Epithelial cell of prostate (primary cell): ENCODE measurements around the gene SLC12A3.

ENCODE experiments used
- DNase-seq: peaks from one replicate; pipeline ENCODE4 v3.0.0-alpha.2; 2011; ENCODE audit warnings: low read depth, low spot score
- H3K27ac ChIP-seq: fragments of 450-650 bp; 2 replicates; pipeline ENCODE4 v1.5.1; 2017; ENCODE audit warnings: mild to moderate bottlenecking

Gene SLC12A3

DNA sequence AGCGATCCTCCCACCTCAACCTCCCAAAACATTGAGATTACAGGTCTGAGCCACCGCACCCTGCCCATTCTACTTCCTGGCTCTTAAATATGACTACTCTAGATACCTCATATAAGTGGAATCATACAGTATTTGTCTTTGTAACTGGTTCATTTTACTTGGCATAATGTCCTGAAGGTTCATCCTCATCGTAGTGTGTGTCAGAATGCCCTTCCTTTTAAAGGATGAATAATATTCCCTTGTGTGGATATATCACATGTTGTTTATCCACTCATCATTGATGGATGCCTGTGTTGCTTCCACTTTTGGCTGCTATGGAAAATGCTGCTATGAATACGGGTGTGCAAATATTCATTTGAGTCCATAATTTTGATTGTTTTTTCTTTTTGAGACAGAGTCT, 91.1 kb downstream of the SLC12A3 start:
- no peak for DNase-seq
- H3K27ac ChIP-seq: no peak overlapping the region

GRCh38 chr16:56956756-56957155, 91.7 kb downstream of the SLC12A3 start:
- no peak overlapping the region for H3K27ac ChIP-seq
- no peak for DNase-seq

DNA sequence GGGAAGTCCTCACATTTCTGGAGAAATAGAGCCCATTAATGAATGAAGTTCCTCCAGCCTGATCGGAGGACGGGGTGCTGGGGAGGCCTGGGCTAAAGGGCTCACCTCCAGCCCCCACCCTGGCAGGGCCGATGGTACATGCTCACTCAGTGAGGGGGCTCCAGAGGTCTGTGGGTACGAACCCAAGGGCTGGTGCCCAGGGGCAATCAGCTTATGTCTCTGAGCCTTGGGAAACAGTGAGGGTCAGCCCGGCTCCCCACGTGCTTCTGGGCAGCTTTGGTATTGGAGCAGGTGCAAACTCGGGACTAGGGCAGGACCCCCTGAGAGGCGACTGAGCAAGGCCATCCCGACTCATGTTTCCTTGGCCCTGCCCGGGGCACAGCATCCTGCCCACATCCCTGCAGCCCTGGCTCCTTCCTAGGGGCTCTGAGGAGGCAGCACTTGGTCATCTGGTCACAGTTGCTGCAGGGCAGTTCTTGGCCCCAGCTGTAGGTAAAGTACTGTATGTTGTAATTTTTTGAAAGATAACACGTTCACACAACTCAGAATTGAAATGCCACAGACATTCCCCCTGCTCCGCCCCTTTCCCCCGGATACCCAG, 95.8 kb downstream of the SLC12A3 start:
- no peak for DNase-seq
- no peak overlapping the region for H3K27ac ChIP-seq

DNA sequence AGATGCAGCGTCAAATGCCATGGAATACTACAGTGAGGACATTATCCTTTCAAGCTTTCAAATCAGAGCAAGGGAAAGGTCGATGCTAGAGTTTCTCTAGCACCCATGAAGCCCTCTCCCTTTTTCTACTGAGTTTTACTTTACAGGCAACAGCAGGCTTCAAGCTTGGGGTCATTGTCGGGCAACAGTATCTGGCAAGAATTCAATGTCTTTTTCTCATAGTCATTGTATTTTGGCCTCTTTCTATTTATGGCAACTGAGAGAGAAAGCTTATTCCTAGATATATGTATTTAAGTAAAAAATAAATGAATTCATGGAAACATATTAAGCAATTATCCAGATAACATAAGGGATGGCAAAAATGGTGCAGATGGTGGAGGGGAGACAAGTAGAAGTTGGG, 96.4 kb downstream of the SLC12A3 start:
- DNase-seq: no peak
- H3K27ac ChIP-seq: no peak overlapping the region

- no peak for DNase-seq
- no peak within 1 kb of the TSS for H3K27ac ChIP-seq
Observed at GRCh38 chr16:56961851-56962281, 96.9 kb downstream of the SLC12A3 start, which contains the start of gene CETP. Gene CETP, plus strand, starts transcription at chr16:56961950. Its CDS starts 30 bp downstream, at chr16:56961980.

DNA sequence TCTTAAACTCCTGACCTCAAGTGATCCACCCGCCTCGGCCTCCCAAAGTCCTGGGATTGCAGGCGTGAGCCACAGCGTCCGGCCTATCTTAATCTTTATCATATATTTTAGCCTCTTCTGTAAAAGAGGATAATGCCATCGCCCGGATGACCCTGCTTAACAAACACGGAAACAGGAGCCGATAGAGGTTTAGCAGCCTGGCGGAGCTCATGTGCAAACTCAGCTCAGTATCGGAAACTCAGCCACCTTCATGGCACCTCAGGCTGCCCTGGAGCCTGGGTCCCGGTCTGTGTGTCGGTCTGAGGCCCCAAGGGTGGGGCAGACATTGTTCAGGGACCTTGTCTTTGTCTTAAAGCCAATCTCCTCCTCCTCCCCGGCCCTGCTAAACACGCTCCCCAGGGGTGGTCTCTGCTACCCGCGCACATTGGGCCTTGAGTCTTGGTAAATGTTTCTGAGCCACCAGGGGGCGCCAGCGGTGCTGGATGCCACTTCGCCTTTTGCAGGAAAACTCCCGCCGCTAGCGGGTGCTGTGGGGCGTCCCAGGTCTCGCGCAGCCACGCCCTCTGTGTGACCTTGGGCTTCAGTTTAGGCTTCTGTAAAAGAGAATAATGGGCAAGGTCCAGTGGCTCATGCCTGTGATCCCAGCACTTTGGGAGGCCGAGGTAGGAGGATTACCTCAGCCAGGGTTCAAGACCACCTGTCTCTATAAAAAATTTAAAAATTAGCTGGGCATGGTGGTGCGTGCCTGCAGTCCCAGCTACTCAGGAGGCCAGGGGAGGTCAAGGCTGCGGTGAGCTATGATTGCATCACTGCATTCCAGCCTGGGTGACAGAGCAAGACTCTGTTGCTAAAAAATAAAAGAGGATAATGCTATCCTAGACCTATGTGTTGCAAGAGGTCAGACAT, 99.5 kb downstream of the SLC12A3 start:
- no peak for DNase-seq
- H3K27ac ChIP-seq: no peak overlapping the region
